8988T (cell line): ENCODE results near the gene KRT6B.
"Not testable (repeated sequence)": the region's sequence is repeated elsewhere in the genome, so short reads cannot be mapped to it uniquely, and the experiment has no call there.

Source experiments
- DNase-seq: peaks from one replicate; pipeline ENCODE4 v3.0.0; 2011

The KRT6B gene

DNA sequence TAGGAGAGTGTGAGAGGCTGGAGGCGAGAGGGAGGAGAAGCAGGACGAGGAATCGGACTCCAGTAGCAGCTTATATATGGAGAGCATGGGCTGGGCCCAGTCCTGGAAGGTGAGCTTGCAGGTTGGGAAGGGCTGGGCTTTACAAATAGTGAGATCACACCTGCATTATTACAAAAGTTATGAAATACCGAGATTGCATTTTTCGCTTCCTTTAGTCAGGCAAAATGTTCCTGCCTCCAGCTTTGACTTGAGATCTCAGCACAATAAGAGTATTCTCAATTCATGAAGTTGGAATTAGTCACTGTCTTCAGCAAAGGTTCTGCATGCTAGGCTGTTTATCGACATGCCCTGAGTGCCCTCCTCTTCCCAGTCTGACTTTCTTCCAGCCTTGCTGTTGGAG lies at the start of gene KRT6B:
Gene KRT6B (minus strand): TSS at position 46 of the 400 bp plus-strand sequence. CDS start 68 bp downstream, outside the sequence.
- no peak for DNase-seq

GRCh38 chr12:52501490-52501889 lies 49.5 kb upstream of the KRT6B start:
- DNase-seq: no peak

DNA sequence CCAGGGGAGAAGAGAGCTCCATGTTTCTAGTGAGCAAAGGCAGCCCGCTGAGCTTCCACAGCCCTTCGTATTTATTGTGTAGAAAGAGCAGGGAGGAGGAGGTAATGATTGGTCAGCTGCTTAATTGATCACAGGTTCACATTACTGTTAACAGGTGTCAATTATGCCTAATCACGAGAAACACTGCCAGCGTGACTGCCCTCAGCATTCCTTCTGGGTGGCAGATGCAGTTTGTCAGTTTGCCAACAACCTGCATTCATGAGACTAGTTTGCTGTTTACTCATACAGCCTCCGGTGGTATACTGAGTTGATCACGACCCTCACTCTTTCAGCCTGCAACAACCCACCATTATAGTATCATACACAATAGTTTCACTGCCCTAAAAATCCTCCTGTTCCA lies 48.6 kb upstream of the KRT6B start:
- DNase-seq: not testable (repeated sequence)

GRCh38 chr12:52499806-52500560 lies 48.0 kb upstream of the KRT6B start:
- no peak for DNase-seq

DNA sequence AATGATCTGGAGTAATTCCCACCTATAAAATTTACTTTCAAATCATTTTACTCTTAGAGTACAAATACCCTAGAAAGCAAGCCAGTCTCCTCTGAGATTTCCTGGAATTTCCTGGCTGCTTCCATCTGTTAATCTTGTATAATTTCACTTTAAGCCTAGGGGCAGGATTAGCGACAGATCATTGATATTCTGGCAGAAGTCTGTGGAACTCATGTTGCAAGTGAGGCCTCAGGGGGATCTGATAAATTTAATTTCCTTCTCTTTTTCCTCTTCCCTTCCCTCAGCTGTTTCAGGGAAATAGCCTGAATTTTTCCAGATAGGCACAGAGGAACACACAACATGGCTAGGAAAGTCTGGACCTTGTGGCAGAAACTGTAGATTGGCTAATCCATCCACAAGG lies 47.0 kb upstream of the KRT6B start:
- no peak for DNase-seq

GRCh38 chr12:52497975-52498374 lies 46.0 kb upstream of the KRT6B start:
- DNase-seq: no peak

GRCh38 chr12:52496590-52497071 lies 44.7 kb upstream of the KRT6B start:
- DNase-seq: no peak

DNA sequence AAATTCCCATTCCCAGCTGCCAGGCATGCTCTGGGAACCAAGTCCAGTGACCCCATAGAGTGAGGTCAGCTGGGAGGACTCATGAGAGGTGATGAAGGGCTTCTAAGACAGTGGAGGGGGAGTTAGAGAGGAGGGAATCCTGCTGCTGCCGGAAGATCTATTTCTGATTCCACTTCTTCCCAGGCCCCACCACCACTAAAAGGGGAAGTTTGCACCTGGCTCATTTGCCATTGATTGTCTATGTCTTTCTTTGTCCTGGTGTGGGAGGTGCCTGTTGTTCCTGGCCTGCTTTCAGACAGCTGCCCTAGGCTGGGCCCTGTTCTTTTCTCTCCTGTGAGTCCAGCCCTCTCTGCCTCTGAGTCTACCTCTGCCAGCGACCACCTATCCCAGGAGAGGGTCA lies 44.1 kb upstream of the KRT6B start:
- DNase-seq: no peak

- DNase-seq: no peak
Observed at GRCh38 chr12:52495389-52495788, 43.4 kb upstream of the KRT6B start.

DNA sequence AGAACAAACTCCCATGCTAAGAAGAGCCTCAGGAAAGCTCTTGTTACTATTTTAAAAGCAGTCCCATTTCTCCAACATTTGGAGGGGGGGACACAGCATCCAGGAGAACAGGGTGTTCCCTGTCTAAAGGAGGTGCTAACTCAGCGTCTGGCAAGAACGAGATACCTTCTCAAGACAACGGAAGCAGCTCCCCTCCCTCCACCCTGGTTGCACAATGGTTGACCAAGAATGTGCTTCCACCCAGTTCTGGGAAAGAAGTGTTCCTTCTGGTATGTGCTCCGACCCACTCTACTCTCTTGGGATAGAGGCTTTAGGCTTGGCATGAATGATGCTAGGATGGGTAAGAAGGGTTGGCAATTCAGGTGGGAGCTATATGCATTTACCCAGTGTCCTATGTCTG lies 42.6 kb upstream of the KRT6B start:
- no peak for DNase-seq

DNA sequence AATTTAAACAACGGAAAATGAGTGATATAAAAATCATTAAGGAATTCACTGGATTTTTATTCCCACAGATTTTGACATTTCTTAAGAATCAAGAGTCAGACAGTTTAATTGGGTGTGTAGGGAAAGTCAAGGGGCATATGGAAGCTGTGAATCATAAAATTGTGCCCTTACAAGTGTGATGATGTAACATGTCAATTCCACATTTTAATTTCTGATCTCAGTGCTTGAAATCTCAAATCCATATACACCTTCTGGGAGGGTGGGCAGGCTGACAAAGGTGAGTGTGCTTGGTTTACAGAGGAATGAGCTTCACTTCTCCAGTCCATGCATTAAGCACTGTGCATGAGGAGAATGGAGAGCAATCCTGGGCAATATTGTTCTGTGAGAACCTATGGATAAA lies 42.2 kb upstream of the KRT6B start:
- DNase-seq: no peak

- DNase-seq: no peak
Observed at GRCh38 chr12:52493172-52493571, 41.2 kb upstream of the KRT6B start, which contains the start of gene KRT6A. KRT6A (minus strand) TSS chr12:52493257; CDS start chr12:52493188, 69 bp downstream.

DNA sequence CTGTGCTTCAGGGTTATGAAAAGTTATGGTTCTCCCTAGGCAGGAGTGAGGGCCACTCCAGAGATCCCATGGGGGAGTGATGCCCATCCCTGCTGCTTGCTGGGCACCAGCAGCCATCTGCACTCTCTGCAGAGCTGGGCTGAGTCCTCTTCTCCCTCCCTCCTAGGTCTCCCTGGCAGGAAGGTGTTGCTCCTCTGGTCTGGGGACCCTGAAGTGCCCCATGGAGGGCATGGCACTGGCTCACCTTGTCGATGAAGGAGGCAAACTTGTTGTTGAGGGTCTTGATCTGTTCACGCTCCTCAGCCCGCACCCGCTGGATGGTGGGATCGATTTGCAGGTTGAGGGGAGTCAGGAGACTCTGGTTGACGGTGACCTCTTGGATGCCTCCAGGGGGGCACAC lies 40.5 kb upstream of the KRT6B start:
- not testable (repeated sequence) for DNase-seq

DNA sequence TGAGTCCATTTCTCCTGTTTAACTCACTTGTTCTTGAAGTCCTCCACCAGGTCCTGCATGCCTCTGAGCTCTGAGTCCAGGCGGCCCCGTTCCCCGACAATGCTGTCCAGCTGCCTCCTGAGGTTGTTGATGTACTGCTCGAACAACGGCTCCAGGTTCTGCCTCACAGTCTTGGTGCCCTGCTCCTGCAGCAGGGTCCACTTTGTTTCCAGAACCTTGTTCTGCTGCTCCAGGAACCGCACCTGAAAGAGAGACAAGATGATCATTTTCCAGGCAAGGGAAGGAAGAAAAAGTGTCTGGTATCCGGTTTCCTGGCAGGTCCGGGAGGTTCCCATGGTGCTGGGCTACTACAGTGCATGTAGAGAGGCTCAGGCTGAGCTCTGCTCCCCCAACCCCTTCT lies 39.5 kb upstream of the KRT6B start:
- DNase-seq: not testable (repeated sequence)

DNA sequence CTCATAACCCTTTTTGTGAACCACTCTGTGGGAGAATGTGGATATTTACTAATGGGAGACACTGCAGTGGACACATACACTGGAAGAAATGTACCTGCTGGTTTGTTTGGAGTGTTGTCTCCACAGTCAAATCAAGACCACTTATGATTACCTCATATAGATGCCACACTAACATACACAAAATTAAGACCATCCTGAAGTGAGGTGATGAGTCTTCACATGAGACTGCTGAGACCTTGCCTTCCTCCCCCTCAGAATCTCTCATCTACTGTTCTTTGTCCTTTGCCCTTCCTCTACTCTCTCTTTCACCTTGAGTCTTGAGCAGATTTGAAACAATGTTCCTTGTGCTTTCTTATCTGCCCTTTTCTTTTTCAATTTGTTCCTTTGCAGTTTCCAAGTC lies 36.8 kb upstream of the KRT6B start:
- no peak for DNase-seq

GRCh38 chr12:52487744-52488443 lies 35.9 kb upstream of the KRT6B start:
- DNase-seq: not testable (repeated sequence)

GRCh38 chr12:52487211-52487610 lies 35.3 kb upstream of the KRT6B start:
- DNase-seq: no peak

DNA sequence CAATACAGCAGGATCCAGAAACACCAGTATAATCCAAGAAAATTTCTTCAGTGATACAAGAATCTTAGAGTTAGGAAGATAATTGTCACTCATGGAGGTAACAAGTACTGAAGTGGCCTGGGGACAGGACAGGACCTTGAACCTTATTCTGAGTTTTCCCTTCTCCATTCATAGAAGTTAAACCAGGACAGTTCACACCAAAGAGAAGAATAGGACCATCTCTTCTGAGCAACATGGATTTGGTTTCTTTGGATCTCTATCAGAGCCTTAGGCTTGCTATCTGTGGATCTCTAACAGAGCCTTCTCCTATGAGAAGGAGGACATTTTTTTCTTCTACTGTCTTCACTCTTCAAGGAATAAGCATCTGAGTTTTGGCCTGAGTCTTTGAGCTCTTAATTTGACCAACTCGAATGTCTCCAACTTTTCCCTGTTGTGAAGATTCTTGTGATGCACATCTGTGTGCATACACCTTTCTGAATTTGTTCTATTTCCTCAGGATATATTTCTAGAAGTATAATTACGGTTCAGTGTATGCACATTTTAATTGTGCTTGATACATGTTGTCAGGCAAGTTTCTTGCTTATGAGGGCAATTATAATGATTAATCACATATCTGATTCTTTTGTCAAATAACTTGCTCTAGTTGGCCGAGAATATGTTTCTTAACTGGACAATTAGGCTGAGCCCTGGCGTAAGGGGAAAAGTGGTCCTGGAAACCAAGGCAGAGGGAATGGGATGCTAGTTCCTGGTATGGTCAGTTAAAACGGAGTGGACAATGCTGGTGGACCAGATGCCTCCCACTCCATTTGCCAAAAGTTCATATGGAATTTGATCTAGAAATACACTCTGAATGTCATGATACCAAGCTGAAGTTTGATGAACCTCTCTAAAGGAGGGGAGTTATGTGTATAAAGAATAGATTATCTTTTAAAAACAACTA lies 34.5 kb upstream of the KRT6B start:
- DNase-seq: no peak

GRCh38 chr12:52480073-52480472 lies 28.1 kb upstream of the KRT6B start:
- no peak for DNase-seq

GRCh38 chr12:52477651-52478050 lies 25.7 kb upstream of the KRT6B start:
- no peak for DNase-seq

GRCh38 chr12:52474212-52474611 lies 22.3 kb upstream of the KRT6B start:
- no peak for DNase-seq

DNA sequence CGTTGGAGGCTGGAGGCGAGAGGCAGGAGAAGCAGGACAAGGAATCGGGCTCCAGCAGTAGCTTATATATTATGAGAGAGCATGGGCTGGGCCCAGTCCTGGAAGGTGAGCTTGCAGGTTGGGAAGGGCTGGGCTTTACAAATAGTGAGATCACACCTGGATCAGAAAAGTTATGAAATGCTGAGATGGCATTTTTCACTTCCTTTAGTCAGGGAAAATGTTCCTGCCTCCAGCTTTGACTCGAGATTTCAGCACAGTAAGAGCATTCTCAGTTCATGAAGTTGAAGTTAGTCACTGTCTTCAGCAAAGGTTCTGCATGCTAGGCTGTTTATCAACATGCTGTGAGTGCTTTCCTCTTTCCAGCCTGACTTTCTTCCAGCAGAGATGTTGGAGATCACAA lies 21.8 kb upstream of the KRT6B start, which contains the start of gene KRT6C:
Gene KRT6C (minus strand): TSS at position 38 of the 400 bp plus-strand sequence. CDS start 68 bp downstream, outside the sequence.
- DNase-seq: no peak

DNA sequence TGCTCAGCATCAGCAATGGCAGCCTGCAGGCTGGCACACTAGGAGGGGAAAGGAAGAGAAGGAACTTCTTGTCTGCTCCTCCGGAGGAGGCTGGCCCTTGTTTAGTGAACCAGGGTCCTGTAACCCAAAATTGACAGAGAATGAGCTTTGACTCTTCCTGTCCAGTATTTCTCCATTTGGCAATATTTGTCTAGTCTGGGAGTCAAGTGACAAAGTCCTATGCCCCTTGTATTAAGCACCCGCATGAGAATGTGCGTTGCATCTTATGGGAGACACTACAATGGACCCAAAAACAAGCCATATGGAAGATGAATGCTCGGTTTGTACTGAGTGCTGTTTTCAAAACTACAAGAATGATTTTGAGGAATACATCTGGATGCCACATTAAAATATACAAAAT lies 17.9 kb upstream of the KRT6B start:
- DNase-seq: no peak
